GM19351 (cell line): ENCODE data around the gene TMEM179.
"Not testable (repeated sequence)": the region's sequence is repeated elsewhere in the genome, so short reads cannot be mapped to it uniquely, and the experiment has no call there.

ENCODE experiments used
- ATAC-seq: cut with Tn5 transposase; IDR thresholded peaks from one replicate; pipeline ENCODE4 v1.9.1; 2021; ENCODE audit warnings: mild to moderate bottlenecking, moderate library complexity; ENCODE audit not compliant: unreplicated experiment

The TMEM179 gene

DNA sequence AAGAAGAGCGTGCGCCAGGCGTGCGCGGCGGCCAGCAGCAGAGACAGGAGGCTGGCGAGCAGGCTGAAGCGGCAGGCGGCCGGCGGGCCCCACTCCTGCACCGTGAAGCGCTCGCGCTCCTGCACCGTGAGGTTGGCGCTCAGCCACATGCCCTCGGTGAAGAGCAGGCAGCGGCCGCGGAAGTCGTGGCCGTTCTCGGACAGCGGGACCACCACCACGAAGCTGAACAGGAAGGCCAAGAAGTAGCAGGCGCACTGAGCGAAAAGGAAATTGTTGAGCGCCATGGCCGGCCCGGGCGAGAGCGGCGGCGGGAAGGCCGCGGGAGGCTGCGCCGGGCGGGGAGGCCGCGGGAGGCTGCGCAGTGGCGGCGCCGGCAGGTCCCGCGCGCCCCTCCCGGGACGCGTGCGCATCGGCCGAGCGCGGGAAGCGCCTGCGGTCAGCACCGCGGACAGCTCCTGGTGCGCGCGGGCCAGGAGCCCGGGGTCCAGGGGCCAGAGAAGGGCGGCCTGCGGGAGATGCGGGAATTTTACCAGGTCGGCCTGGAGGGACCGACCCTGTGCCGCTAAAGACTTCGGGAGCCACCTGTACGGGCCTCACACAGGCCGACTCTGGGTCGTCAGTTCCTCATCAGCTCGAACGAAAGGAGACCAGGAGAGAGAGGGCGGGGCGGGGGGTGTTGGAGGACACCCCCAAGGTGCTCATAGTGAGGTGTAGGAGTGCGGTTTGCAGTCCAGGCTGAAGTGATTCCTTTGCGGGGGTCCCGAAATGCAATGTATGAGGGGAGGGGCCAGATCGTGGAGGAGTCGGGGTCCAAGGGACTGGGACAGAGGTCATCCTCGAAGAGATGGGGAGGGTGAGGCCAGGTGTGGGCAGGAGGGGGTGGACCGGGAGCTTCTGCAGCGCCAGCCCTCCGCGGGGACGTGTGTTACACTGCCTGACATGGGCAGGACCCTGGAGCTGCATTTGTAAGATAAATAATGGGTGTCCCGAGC, at the start of gene TMEM179:
TMEM179 (minus strand) TSS at position 315 of the 992 bp plus-strand sequence; CDS start at position 284, 31 bp downstream.
- no peak for ATAC-seq

DNA sequence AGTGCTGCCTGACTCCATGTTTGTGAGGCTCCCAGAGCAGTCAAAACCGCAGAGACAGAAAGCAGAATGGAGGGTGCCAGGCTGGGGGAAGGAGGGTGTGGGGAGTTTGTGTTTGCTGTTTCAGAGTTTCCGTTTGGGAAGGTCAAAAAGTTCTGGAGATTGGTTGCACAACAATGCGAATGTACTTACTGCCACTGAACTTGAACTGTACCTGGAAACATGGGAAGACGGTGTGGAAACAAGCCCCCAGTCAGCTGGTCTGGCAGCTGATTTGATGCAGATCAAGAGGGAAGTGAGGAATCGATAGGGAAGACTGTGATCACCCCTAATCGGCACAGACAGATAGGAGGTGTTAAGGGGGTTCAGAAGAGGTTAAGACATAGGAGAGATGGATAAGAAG, 49.5 kb upstream of the TMEM179 start:
- ATAC-seq, result no peak

DNA sequence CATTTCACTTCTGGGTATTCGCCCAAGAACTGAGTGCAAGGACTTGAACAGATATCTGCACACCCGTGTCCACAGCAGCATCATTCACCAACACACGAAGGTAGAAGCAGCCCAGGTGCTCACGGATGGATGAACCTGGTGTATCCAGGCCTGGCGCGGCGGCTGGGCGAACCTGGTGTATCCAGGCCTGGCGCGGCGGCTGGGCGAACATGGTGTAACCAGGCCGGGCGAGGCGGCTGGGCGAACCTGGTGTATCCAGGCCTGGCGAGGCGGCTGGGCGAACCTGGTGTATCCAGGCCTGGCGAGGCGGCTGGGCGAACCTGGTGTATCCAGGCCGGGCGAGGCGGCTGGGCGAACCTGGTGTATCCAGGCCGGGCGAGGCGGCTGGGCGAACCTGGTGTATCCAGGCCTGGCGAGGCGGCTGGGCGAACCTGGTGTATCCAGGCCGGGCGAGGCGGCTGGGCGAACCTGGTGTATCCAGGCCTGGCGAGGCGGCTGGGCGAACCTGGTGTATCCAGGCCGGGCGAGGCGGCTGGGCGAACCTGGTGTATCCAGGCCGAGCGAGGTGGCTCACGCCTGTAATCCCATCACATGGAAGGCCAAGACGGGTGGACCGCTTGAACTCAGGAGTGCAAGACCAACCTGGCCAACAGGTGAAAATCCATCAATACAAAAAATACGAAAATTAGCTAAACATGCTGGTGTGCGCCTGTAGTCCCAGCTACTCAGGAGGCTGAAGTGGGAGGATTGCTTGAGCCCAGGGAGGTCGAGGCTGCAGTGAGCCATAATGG, 48.8 kb upstream of the TMEM179 start:
- ATAC-seq, result not testable (repeated sequence)

DNA sequence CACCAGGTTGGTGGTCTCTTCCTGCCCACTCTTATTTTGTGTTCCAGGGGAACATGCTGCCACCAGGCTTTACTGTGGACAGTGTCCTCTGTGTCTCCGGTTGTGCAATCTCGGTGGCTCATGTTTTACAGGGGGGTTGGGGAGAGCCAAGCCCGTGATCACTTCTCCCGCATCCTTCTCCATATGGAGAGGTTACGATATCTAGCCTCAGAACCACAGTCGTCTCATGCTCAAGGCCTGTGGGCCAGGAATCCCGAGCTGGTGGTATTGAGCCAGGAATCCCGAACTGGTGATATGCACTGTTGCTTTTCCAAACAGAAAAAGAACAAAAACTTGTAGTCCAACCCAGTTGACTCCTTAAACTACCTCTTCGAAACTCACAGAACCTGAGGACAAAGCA, 47.8 kb upstream of the TMEM179 start:
- ATAC-seq, result no peak

DNA sequence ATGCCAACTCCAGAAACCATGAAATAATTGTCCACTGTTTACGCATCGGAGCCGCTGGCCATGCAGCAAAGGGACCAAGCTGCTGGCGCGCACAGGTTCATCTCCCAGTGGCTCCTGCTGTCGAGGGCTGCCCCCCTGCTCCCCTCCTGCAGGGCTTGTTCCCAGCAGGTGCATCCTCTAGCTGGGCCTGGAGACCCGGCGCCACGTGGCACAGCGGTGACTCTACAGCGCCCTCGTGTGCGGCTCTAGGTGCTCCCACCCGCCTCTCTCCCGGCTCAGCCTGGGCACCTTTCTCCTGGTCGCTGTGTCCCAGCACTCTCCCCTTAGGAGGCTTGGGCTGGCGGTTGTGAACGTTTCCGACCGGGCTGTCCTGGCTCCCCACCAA, 47.3 kb upstream of the TMEM179 start:
- no peak for ATAC-seq

DNA sequence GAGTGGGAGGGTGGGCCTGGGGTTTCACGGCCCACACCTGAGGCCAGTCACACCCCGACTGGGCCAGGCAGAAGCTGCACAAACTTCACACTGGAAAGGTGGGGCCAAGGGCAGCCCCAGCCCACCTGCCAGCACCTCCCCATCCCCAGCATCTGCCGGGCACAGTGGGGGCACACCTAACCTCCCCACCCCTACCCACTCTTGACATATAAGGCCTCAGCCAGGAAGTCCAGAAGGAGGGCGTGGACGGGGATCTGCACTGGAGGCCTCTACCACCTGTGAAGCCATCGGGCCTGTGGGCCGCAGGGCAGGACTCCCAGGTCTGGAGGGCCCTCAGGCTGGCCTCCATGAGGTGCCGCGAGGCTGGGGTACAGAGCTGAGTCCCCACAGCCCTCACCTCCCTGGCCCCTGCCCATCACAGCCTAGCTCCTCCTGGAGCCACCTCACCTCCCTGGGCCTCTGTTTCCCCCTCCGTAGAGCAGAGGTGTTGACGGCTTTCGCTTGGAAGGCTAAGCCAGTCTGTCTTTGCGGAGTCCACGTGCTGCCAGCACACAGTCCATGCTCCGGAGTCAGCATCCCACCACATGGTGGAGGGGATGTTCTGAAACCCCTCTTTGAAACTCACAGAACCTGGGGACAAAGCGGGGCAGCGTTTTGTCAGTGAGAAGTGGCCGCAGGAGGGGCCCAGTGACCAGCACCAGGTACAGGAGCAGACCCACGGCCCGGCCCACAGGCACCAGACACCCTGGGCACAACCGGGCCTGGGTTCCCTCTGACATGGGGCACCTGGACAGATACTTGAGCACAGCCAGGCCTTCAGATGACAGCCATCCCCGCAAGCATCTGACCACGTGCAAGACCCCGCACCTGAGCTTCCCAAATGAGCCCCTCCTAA, 46.7 kb upstream of the TMEM179 start:
- ATAC-seq, result no peak

DNA sequence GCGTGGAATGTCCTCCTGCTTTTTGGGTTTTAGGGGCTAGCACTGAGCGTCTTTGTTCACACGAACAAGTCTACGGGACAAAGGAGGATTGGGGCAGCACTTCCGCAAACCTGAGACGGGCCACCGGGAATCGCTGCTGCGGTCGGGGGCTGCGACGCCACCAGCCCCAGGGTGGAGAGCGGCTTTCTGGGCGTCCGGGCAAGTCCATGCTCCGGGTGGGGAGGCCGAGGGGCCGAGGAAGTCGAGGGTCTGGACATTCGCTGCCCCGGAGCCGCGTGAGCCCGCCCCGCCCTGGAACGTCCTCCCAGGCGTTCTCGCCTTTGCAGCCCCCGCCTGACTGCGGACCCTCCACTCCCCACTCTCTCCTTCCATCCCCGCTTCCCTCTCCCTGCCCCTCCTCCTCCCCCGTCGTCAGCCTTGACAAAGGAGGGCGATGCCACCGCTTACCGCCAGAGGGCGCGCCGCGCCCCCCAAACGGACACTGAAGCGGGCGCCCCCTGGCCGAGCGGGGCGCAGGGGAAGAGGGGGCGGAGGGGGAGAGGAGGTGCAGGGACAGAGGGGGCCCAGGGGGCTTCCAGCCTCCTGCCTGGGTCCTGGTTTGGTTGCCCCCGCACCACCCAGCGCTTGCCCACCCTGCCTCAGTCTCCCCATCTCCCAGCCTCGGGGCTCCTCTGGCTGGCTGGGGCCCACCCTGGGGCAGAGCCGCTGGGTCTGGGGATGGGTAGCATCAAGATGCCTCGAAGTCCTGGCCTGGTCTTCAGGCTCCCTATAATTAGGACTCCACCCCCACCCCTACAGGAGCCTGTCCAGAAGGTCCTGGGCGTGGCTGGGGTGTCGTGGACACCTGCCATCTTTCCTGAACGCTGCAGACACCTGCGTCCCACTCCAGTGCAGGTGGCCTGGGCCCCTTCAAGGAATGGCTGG, 45.7 kb upstream of the TMEM179 start:
- peak; percentile 69 for ATAC-seq

DNA sequence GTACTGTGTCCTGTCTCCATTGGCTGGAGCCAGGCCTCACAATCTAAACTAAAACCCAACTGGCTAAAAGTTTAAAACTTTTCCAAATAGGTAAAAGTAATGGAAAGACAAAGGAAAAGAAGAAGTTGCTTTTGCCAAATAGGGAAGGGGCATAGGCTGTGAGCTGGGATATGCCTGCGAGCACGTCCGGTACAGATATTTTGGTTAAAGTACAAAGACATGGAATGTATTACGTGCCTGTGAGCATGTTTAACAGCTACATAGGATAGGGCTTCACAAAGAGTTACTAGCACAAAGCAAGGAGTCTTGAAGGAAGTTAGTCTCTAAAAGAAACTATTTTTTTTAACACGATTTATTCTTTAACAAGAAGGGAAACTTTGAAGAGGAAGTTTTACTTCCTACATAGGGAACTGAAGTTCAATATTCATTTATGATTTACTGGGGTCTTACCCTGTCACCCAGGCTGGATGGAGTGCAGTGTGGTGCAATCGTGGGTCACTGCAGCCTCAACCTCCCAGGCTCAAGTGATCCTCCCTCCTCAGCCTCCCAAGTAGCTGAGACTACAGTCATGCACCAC, 43.0 kb upstream of the TMEM179 start:
- ATAC-seq, result no peak

DNA sequence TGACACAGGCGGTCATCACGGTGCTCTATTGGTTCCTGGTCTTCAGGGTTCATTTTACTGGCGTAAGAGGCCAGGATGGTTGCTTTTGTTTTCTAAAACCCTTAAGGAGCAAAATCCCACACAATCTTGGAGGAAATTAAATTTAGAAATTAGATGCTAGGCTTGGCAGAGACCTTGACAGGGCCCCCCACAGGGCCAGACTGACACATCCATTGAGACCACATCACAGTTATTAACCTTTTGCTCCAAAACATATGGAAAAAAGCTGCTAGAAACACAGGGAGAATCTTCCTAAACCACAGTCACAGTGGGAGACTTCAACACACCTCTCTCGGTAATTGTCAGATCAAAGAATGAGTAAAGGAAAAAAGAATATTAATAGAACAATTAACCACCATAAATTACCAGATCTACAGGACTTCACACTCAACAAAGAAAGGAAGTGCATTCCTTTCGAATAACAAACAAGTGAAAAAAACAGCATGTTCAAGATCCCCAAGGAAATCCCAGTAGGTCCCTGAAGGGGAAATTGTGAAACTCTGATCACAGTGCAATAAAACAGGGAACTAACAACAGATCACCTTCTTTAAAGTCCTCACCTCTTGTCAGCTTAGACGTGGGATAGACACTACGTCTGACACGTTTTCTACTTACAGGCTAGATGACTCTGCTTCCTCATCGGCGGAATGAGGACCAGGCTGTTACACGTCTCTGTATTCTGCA, 40.2 kb upstream of the TMEM179 start:
- no peak for ATAC-seq

DNA sequence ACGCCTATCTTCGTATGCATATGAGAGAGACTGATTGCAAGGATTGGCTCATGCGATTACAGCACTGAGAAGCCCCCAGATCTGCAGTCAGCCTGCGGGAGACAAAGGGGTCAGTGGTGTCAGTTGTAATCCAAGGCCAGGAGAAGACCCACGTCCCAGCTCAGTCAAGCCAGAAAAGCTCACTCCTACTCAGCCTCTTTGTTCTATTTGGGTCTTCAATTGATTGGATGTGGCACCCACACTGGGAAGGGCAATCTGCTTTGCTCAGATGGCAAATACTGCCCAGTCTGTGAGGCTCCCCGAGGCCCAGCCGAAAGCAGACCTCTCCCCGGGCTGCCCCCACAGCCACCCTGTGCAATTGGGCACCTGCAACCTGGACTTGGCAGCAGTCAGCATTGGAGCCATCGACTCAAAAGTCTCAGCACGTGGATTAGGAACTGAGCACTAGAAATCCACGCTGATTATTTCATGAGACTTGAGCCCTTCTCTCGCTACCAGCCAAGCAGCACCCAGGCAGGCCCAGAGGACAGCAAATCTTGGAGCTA, 39.6 kb upstream of the TMEM179 start:
- ATAC-seq, result no peak

DNA sequence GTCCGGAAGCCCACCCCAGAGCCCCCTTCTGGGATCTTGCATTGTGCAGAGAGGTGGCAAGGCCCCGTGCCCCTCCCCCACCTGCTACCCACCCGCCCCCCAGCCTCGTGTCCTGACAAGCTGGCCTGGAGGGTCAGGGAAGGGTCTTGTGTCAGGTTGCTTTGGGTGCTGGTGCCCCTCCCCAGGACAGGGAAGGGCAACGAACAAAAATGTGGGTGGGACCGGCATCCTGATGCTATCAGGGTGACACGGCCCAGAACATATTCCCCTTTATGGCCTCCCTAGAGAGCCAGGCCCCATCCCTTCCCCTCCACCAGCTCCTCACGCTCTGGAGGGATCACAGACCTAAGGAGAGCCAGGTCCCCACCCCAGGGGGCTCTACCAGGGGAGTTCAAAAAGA, 38.7 kb upstream of the TMEM179 start:
- ATAC-seq, result no peak

DNA sequence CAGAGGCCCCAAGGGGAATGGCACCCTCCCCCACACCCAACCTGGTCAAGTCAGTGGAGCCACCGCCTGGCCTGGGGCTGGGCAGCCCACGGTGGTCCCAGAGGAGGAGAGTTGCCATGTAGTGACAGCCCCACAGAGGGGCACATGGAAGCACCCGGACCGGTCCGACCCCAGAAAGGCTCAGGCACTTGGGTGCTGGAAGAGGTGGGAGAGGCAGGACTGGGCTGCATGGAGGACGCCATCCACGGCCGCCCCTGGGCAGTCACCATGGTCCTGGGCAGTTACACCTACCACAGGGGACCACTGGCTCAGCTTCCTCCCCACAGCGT, 37.9 kb upstream of the TMEM179 start:
- ATAC-seq, result no peak

DNA sequence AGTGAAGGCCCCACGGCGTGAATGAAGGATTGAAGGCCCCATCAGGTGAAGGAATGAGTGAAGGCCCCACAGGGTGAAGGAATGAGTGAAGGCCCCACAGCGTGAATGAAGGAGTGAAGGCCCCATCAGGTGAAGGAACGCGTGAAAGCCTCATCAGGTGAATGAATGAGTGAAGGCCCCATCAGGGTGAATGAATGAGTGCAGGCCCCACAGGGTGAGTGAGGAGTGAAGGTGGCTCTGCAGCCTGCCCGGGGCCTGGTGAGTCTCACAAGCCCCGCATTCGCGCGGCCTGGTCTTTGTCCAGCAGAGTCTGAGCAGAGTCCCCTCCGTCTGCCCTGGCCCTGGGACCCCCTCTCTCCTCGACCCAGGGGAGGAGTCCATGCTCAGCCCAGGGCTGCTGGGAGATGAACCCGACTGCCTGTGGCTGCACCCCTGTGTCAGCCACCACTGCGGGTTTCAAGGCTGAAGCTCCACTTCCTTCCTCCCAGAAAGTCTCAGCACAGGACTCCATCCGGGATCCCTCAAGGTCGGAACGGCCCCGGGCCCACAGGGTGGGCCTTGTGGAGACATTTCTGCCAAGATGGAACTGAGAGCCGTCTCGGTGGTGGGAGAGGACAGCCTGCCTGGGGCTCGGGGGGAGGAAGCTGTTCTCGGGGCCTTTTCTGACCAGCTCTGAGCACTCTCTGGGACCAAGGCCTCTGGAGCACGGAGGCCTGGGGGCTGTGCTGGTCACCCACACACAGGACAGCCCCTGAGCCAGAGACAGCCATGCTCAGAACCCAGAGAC, 37.4 kb upstream of the TMEM179 start:
- ATAC-seq, result no peak

DNA sequence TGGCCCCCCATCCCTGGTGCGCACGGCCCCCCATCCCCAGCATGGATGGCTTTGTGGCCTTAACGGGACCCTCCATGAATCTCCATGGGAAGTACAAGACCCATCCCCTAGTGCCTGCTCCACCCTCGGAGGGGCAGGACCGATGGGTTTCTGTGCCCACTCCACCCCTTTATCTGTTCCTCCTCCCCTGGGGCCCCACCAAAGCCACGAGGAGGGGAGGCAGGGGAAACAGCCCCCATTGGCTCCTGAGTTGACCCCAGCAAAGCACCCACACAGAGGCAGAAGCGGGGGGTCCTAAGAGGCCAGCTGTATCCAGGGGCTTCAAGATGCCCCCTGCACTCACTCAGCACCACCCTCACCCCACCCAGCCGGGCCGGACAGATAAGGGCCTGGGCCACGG, 36.1 kb upstream of the TMEM179 start:
- no peak for ATAC-seq

DNA sequence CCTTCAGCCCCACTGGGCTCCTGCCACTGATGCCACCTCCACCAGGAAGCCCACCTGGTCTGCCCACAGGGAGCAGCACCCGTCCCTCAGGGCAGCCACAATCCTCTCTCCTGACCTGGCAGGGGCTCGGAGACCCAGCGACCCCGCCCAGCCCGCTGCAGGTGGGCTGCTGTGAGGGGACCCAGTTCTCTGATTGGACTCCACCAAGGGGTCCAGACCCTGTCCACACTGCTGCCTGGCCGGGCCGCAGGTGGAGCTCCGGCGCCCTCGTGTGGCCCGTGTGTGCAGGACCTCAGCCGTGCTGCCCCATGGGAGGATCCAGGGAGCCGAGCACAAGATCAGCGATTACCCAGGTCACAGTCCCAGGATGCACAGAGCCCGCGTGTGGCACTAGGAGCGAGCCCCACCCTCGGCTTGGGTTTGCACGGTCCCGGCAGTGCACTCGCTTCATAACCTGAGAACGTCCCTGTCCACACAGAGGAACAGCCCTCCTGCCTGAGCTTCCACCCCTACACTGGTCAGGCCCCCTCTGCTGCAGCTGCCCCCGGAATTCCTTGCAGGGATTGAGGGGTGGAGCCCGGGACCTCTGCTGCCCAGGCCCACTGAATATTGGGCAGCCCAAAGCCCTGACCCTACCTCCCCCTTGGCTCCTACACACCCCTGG, 35.4 kb upstream of the TMEM179 start:
- no peak for ATAC-seq

DNA sequence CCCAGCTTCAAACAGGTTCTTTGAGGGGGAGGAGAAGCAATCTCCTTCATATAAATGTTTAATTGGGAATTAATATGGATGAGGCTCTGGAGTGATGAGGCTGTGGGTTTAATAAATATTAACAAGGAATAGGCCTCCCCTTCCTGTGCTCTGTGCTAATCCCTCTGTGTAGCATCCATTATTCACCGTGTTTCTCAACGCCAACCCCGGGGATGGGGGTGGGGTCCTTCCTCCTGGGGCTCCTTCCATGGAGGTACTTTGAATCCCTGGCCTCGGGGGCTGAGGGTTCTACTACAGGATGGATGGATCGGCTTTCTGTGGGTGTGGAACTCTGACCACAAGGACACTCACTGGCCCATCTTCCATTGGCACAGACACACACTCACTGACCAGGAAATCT, 34.9 kb upstream of the TMEM179 start:
- no peak for ATAC-seq

DNA sequence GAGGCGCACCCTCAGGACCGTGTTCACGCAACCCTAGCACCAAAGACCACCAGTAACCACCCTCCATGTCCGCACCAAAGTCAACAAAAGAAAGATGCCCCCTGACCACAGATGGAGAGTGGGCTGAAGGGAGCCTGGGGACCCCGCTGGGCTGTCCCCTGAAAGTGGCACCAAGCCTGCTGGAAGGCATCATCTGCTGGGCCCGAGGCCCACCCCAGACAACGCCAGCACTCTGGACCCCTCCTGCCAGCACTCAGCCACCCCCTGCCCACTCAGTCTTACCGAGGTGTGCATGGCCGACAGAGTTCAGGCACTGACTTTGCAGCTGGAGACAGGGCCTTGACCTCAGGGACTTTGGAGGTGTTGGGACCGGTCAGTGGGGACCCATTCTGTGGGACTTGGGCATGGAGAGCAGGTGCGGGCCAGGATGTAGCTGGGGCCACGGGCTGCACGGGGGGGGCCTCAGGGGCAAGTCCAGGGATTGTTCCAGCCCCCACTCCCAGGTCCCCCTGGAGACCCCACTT, 34.4 kb upstream of the TMEM179 start:
- ATAC-seq, result no peak
